Stimulated activated CD4-positive, alpha-beta T cell treated with anti-CD3 and anti-CD28 coated beads, Interleukin-4, amount 100 ng/mL, for 24 hours (primary cell): ENCODE data around the gene KIAA1328.
"Not testable (repeated sequence)": the region's sequence is repeated elsewhere in the genome, so short reads cannot be mapped to it uniquely, and the experiment has no call there.

Source experiments
- DNase-seq: peaks from one replicate; pipeline ENCODE4 v3.0.0-alpha.2; 2020

KIAA1328 gene

DNA sequence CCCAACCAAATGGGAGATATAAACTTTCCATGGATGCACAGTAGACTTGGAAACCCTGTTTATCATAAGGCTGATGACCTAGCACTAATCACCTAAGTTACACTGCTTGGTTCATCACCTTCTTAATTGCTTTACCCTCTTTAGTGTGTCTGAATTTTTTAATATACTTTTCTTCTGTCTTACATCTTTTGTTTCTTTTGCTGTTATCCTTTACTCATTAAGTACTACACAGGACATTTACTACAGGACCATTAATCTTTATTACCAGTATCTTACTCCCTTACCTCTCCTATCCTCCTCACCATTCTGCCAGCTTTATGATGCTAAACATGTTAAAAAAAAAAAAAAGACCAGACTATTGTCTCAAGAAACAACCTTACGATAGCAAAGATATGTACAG is 333.6 kb downstream of the KIAA1328 start:
- no peak for DNase-seq

DNA sequence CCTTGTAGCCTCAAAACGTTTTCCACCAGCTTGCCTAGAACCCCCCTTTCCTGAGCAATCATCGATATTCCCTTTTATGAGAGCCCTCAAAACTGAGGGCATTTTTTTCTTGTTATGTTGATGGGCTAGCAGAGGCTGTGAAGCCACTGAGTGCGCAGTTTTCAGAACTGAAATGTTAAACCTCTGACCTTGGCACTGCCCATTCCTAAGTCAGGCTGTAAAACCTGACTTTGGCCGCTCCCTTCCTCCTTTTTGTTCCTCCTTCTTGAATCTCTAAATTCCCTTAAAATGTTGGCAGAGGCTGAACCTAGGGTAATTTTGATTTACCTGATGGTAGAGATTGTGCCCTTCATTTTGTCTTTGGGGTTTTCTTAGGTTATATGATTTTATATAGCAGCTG is 334.2 kb downstream of the KIAA1328 start:
- DNase-seq = no peak

DNA sequence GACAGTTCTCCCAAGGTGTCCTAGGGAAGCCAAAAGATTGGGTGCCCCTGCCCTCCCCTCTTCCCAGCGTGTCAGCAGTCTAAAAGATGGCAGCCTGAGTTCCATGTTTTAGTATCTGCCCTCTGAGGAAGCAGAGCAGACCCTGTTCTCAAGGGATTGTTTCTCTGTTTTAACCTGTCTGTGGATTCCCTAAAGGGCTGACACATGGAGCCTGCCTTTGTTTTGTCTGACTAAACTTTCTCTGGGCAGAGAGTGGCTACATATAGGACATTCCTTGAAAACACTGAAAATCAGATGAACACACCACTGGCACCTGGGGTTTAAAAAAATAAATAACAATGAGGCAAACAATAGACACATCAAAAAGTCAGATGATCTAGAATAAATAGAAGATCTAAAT is 337.6 kb downstream of the KIAA1328 start:
- DNase-seq = no peak

DNA sequence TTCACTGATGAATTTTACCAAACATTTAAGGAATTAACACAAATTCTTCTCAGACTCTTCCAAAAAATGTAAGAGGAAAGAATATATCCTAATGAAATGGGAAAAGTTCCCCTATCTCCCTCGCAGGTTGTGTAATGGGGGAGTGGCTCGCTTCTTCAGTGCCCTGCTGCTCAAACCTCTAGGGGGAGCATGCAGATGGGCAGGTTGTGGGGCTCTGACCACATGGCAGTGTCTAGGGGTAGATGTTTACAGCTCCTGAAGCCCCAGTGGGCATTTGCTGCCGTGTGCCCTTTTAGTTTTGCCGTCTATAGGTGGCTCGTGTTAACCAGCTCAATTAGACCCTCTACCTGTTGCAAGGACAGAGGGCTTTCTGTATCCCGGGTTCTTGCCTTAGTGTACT is 338.0 kb downstream of the KIAA1328 start:
- DNase-seq = not testable (repeated sequence)

DNA sequence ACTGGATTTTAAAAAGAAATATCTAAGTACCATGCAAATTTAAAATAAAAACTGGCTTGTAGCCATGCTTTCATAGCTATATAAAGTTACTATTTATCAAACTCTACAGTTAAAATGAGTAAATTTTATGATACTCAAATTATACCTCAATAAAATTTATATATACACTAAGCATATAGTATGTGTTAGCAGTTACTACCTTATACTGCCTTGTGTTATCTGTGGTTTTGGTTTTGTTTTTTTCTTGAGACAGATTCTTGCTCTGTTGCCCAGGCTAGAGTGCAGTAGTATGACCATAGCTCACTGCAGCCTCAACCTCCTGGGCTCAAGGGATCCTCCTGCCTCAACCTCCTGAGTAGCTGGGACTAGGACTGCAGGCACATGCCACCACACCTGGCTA is 342.1 kb downstream of the KIAA1328 start:
- no peak for DNase-seq

DNA sequence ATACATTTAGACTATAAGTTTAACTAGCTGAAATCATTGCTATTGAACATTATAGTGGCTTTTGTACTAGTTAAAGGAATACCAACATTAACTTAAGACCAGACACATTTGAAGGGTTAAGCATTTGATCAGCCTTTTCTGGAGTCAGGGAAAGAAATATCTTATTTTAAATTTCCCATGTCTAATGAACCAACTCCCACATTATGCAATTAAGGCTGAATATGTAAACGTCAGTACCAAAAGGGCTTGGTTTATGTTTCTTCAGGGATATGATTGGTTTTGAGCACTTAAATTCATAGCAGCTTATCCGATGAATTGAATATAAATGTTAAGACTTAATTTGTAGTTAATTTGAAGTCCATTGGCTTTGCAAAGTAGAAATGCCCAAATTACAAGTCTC is 344.5 kb downstream of the KIAA1328 start:
- no peak for DNase-seq

DNA sequence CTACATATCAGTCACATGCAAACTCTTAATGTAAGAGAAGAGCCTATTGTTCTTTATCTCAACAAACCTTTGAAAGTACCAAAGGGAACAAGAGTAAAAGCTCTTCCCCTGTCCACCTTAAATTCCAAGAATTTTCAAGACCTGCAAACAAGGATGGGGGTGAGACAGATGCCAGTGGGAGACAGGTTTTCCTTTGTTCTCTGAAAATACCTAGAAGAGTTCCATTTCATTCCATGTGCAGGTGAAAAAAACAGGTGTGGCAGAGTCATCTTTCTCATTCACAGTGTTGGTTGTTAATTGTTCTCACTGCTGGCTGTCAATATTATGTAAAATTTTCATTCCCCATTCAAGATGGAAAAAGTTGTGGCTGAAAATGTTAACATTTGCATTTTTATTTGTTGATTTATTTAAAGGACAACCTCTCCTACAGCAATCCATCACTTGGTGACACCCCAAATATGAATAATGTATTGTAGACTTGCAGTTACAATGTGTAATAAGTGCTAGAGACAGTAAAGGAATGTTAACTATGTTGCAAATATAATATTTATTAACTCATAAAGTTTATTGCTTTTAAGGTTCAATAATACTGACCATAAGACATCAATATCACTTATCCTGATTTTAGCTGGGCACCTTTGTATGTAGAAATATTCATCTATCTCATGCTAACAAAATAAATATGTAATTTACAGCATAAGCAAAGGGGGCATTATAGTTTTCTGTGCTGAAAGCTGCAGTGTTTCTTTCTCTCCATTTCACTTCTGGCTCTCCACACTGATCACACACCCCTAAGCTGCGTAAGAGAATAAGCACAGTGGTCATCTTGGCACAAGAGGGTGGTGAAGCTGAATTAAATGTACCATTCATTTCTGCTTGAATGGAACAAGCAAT is 347.0 kb downstream of the KIAA1328 start:
- no peak for DNase-seq

DNA sequence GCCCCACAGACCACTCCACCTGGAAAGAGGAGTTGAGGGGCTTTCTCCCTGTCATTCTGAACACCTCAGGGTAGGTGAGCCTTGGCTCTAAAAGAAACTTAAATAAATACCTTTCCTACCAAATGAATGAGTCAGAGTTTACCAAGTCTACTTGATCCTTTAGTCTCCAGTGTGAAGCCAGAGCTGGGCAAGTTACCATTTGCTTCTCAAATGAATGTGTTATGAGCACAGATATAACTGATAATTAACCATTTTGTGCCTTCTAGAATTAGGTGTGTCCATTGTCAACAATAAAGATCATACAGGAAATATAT is 347.7 kb downstream of the KIAA1328 start:
- no peak for DNase-seq

DNA sequence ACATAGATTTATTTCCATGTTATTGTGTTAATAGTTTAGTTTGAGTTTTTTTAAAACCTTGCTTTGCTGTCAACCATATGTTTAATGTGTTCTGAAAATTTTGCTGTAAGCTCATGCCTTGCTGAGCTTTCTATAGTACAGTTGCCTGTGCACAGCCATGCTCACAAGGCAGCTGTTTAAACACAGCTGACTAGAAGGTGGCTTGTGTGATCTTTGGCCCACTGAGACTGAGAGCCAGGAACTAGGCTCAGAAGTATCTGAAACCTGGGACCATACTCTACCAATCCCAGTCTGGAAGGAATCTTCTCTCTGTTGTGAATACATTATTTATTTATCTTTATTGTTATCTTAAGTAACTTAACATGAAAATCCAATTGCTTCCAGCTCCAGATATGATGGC is 350.5 kb downstream of the KIAA1328 start:
- no peak for DNase-seq

DNA sequence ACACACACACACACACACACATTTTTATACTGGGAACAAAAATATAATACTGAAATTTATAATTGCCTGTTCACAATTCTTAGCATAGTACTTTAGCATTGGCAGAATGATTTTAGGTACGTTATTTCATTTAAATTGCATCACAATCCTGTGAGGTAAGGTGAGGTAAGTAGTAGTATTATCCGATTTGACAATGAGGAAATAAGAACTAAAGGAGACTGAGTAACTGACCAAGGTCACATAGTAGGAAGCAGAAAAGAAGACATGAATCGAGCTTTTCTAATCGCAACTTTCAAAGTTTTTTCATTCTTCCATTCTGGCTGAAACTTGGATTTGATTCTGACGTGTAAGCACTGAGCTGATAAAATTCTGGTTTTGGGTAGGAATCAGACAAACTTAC is 351.2 kb downstream of the KIAA1328 start:
- DNase-seq = no peak

DNA sequence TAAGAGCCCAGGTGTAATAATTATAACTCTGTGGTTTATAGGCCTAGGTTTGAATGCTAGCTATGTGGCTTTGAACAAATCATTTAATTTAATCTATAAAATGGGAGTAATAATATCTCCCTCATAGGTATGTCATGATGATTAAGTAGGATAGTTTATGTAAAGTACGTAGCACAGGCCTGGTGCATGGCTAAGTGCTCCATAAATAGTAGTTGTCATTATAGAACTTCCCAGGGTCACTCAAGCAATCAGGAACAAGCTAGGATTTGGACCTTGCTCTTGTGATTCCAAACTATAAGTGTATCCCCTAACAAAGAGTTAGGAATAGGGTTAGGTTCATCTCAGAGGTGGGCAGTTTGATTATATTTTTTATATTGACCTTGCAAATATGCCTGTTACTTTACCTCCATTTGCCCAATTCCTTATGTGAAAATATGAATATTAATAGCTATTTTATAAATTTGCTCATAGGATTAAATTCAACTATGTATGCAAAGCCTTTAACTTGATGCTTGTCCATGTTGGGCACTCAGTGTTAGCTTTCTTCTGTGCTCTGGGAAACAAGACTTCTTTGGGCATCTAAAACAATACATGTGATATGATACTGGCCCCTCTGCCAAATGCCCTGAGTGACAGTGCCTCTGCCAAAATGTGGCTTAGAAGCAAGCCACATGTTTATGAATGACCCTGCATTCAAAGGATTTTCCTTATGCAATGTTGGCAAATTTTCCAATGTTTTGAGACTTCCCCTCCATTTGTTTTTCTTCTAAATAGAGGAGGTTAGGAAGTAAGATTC is 353.6 kb downstream of the KIAA1328 start:
- DNase-seq = no peak

DNA sequence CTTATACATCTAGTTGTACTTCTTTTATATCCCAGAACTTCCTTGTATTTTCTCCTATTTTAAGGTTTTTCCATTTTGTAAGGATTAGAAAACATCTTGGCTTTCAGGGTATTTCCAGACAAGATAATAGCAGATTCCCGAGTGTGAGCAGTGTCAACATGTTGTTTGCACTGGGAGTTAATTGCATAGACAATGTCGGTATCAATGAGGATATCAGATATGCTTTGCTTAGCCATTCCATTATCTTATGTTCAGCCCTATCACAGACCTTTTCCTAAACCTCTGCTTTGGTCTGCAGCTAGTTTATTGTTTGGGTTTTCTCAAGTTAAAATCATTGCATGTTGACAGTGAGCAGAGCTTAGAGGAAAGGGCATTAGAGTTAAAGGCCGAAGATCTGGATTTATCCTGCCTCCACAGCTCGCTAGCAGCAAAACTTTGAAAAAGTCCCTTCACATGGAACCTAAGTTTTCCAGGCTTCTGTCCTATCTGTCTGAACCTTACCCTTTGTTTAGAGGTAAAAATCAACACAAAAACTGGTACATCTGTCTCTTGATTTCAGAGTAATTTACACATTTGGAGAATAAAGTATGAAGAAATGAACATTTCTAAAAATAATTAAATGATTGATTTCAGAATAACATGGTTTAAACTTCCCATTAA is 355.4 kb downstream of the KIAA1328 start:
- DNase-seq = no peak

DNA sequence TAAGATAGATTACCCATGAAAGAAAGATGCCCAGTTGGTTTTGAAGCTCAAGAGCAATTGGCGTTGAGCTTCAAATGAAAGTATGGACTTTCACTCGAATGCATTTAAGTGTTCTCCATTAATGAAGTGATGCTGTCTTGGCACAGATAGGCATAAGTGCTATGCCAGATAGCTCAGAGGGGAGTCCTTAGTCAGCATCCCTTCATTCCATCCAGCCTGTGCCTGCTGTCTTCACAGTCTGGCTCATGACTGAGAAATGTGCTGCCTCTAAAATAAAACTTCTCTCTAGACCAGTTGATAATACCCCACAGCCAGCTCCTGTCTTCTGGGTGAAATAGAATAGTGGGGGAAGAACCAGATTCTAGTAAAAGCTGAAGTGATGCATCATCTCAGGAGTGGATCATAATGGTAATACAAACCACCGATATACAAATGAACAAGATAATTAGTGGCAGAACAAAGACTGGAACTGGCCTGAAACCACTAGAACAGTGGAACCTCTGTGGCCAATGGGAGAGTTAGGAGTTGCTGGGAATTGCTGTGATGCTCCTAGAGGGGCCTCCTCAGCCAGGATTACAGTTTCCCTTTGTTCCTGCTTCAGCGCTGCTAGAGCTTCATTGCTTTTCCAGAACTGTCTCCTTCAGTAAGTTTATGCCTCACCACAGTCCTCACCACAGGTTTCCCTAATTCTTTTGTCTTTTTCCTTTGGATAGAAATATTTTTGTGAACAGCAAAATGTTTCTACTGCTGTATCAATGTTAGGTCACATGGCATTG is 359.3 kb downstream of the KIAA1328 start:
- DNase-seq = no peak

DNA sequence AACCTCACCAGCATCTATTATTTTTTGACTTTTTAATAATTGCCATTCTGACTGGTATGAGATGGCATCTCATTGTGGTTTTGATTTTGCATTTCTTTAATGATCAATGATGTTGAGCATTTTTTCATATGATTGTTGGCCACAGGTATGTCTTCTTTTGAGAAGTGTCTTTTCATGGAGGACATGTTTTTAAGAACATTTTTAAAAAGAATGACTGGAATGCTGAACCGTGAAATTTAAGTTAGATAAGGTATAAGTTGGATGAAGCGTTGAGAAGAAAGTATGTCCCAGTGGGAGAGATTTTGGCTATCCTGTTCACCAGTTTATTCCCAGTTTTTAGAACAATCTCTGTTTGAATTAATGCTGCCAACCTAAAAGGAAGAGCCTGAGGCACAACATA is 370.8 kb downstream of the KIAA1328 start:
- no peak for DNase-seq

DNA sequence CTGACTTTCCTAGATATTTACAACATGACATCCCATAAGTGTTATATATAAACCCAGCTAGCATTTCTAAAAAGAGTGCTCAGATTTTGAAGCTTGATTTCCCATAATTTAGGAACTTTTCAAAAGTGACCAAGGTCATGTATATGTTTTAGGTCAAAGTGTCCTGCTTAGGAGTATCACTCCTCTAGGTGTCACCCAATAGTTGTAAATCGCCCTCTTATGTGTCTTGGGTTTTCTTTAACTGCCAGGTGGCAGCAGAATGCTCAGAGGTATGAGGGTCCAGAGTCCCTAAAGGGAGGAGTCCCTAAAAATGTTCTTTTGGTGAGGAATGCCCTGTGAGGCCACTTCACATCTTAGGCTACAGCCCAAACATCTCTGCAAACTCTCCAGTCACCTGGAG is 378.4 kb downstream of the KIAA1328 start:
- DNase-seq = no peak

DNA sequence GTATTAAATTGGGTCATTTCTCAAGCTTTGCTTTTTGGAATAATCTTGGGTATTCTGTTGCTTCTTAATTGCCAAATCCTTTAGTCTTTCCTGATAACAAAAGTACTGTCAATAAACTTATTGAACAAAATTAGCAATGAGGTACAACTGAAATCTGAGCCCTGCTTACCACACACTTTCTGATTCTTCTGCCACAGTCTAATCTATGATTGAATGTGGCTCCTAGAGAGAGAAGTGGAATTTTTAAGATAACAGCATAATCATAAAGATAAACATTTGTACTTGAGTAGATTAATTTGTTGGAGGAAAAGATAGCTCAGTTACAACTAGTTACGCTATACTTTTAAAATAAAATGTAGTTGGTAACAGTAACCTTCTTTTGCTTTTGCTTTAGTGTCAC is 381.9 kb downstream of the KIAA1328 start:
- no peak for DNase-seq

DNA sequence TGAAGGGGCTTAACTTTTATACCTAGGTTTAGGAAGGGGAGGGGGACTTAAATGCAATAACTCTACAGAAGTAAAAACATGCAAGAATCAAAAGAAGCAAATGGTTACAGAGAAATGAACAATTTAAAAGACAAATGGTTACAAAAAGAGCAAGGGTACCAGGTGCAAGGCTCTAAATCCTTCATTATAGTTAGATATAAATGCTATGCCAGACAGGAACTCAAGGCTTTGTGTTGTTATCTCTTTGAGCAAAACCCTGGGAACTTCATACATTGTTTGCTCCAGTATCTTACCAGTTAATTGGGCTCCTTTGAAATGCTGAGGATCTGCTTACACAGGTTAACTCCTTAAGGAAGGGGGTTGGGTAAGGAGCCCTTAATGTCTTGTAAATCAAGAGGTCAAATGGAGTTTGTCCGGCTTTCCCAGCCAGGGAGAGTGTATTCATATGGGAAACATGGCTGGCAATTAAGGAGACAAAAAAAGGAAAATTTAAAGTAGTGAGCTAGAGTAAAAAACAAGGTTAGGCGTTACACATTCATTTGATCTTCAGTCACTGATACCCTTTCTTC is 389.2 kb downstream of the KIAA1328 start:
- no peak for DNase-seq

DNA sequence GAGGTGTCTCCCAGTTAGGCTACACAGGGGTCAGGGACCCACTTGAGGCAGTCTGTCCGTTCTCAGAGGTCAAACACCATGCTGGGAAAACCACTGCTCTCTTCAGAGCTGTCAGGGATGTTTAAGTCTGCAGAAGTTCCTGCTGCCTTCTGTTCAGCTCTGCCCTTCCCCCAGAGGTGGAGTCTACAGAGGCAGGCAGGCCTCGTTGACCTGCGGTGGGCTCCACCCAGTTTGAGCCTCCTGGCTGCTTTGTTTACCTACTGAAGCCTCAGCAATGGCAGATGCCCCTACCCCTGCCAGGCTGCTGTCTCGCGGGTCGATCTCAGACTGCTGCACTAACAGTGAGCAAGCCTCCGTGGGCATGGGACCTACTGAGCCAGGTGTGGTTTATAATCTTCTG is 390.3 kb downstream of the KIAA1328 start:
- DNase-seq = no peak

DNA sequence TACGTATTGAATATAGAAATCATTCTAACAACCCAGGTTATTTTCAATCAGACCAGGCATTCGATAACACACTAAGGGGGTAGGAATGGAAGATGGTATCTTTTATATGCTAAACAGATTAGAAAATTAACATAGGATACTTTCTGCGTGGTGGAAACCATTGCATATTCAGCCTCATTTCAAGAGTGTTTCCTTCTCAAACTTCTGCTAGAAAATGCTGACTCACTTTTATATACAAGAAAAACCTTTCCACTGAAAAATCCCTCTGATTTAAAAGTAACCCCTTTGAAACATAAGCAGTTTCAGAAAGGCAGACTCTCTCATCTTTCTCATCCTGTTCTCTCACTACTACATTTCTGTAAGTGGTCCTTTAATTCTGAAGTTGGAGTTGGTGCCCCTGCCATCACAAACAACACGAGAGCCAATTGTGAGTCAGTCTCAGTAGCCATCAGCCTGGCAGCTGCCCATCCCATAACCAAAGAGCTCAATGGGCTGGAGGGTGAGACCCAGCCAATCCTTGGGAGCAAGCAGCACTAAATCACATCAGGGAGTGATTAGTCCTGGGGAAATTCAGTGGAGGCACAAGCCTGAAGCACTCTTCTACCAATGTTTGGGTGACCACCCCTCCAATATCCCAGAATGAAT is 393.5 kb downstream of the KIAA1328 start:
- no peak for DNase-seq

DNA sequence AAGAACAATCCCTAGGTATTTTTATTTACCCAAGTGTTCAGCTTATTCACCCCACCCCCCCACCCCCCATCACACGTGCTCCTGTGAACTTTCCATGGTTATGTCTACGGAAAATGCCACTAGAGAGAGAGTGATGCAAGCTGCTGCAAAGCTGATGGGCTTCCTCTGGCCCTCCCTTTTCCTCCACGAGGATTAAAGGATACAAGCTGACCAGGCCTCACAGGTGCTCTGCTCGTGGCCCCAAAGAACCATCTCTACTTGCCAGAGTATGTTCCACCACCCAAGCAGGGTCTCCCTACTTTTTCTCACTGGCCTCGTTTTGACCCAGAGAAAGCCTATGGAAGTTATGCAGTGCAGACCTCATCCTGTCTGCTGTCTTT is 394.1 kb downstream of the KIAA1328 start:
- DNase-seq = no peak

DNA sequence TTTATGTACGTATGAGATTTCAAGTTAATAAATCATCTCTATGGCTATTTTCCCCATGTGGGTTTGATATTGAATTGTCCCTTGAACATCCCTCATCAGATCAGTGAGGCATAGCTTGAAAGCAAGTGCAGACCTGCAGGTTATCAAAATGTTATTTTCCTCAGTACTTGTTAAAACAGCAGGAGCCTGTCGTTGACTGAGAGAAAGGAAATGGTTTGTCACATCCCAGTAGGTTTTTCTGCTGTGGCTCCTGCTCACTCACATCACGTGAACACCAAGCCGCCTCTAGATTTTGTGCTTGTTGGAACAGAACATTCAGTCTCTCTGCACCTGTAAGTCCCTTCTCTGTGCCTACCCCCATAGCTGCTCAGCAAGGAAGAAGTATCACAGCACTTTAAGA is 396.4 kb downstream of the KIAA1328 start:
- no peak for DNase-seq

DNA sequence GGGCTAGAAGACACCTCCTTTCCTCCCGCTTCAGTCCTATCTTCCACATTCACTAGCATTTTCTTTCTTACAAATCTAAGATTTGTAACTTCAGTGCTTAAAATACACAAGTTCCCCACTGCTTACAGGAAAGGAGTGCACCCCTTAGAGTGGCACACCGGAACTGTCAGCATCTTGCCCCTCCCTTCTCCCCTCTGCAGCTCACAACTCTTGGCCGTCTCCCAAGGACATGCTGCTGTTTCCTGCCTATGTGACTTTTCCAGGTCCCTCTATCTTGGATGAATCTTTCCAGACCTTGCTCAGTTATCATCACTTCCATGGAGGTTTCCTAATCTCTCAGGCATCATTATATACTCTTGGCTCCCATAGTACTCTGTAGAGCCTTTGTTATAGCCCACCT is 401.8 kb downstream of the KIAA1328 start:
- DNase-seq = no peak
